K562 (cell line): ENCODE data around the gene NLRX1. TPM values are rescaled to one million over a fixed set of nuclear protein-coding genes. Genes with fewer than 3 reads are reported as not detected.
A peak's percentile ranks its signal among the peaks of the same experiment; 100 is the strongest.

Source experiments
- E2F4 ChIP-seq: sonication (generic); formaldehyde crosslinking; IDR thresholded peaks from 2 replicates; pipeline ENCODE4 v1.8.0; 2022; ENCODE audit warnings: mild to moderate bottlenecking, low read depth, missing genetic modification reagents
- EHMT2 ChIP-seq: fragments of 450-650 bp; IDR thresholded peaks from 2 replicates; pipeline ENCODE4 v1.6.1; 2018; ENCODE audit warnings: antibody characterized with exemption
- GATA2 ChIP-seq: sonication (generic); formaldehyde crosslinking; IDR thresholded peaks from 2 replicates; pipeline ENCODE4 v1.4.0; 2020; ENCODE audit warnings: mild to moderate bottlenecking, missing genetic modification reagents
- HDAC8 ChIP-seq: fragments of 450-650 bp; IDR thresholded peaks from 2 replicates; pipeline ENCODE4 v1.6.1; 2016; ENCODE audit warnings: mild to moderate bottlenecking, missing genetic modification characterization, moderate library complexity, missing compliant biosample characterization
- IFI16 ChIP-seq: fragments of 250-450 bp; sonication (Bioruptor Pico); IDR thresholded peaks from 2 replicates; pipeline ENCODE4 v2.1.2; 2022; ENCODE audit warnings: mild to moderate bottlenecking, inconsistent platforms
- KLF6 ChIP-seq: fragments of 250-450 bp; sonication (Bioruptor Pico); IDR thresholded peaks from 2 replicates; pipeline ENCODE4 v1.4.0; 2020; ENCODE audit warnings: mild to moderate bottlenecking, moderate library complexity, borderline replicate concordance
- MAZ ChIP-seq, 2 experiments: fragments of 450-650 bp in 1 of 2; sonication (generic) in 1 of 2; formaldehyde crosslinking; IDR thresholded peaks in 1 of 2; conservative IDR thresholded peaks in 1 of 2; 2 replicates each; pipeline versions ENCODE4 v1.4.0 to v1.5.0; 2020; ENCODE audit warnings: mild to moderate bottlenecking in 1 of 2, missing genetic modification reagents in 1 of 2
- MBD2 ChIP-seq: sonication (generic); IDR thresholded peaks from 2 replicates; pipeline ENCODE4 v1.6.1; 2016; ENCODE audit warnings: low read depth, borderline replicate concordance
- NBN ChIP-seq: fragments of 450-650 bp; IDR thresholded peaks from 2 replicates; pipeline ENCODE4 v1.6.1; 2016; ENCODE audit warnings: low read depth, mild to moderate bottlenecking
- NFE2 ChIP-seq: IDR thresholded peaks from 2 replicates; pipeline ENCODE4 v1.6.1; 2014; ENCODE audit warnings: antibody characterized with exemption, low read depth
- PBX2 ChIP-seq, 2 experiments: IDR thresholded peaks in 1 of 2; conservative IDR thresholded peaks in 1 of 2; 2 replicates each; pipeline ENCODE4 v1.6.1; 2016; ENCODE audit warnings: low read depth in 2 of 2, mild to moderate bottlenecking in 1 of 2, missing compliant biosample characterization in 1 of 2, missing genetic modification characterization in 1 of 2, moderate library complexity in 1 of 2
- PHTF2 ChIP-seq: fragments of 250-450 bp; sonication (Bioruptor Pico); IDR thresholded peaks from 2 replicates; pipeline ENCODE4 v1.5.0; 2021; ENCODE audit warnings: mild to moderate bottlenecking
- SIN3A ChIP-seq, 2 experiments: fragments of 150-350 bp in 1 of 2; IDR thresholded peaks; 2 replicates each; pipeline ENCODE4 v1.6.1; 2011 to 2016; ENCODE audit warnings: borderline replicate concordance in 2 of 2, low read depth in 2 of 2, low read length in 2 of 2, mild to moderate bottlenecking in 2 of 2, moderate library complexity in 2 of 2; ENCODE audit not compliant: control insufficient read depth in 1 of 2
- TARDBP ChIP-seq: fragments of 450-650 bp; IDR thresholded peaks from 2 replicates; pipeline ENCODE4 v1.6.1; 2016
- TCF15 ChIP-seq: fragments of 250-450 bp; sonication (Bioruptor Pico); IDR thresholded peaks from 2 replicates; pipeline ENCODE4 v1.8.0; 2022; ENCODE audit warnings: moderate library complexity, mild to moderate bottlenecking, inconsistent platforms
- TFAM ChIP-seq: fragments of 250-450 bp; sonication (Bioruptor Pico); conservative IDR thresholded peaks from 2 replicates; pipeline ENCODE4 v1.5.0; 2021; ENCODE audit warnings: mild to moderate bottlenecking, moderate library complexity
- U2AF1 ChIP-seq: fragments of 200-400 bp; formaldehyde crosslinking; optimal IDR thresholded peaks from 2 replicates; pipeline ENCODE3; 2017; ENCODE audit warnings: mild to moderate bottlenecking, low read depth, low read length, moderate library complexity
- USF1 ChIP-seq: sonication (generic); formaldehyde crosslinking; IDR thresholded peaks from 2 replicates; pipeline ENCODE4 v1.9.0; 2022; ENCODE audit warnings: mild to moderate bottlenecking, missing genetic modification reagents
- ZBTB8A ChIP-seq: fragments of 450-650 bp; IDR thresholded peaks from 2 replicates; pipeline ENCODE4 v1.6.1; 2018; ENCODE audit warnings: mild to moderate bottlenecking, moderate library complexity; ENCODE audit not compliant: partially characterized antibody
- ZNF324 ChIP-seq: fragments of 250-450 bp; sonication (Bioruptor Pico); IDR thresholded peaks from 2 replicates; pipeline ENCODE4 v1.4.0; 2020; ENCODE audit warnings: mild to moderate bottlenecking
- ZNF512 ChIP-seq: IDR thresholded peaks from 2 replicates; pipeline ENCODE4 v1.6.1; 2016; ENCODE audit warnings: missing genetic modification characterization, missing compliant biosample characterization
- polyA plus RNA-seq, 8 experiments: library from polyadenylated mRNA; depleted of rRNA in 4 of 8; stranded (reverse) in 5 of 8; unstranded in 3 of 8; fragments of >200 nt; fragmentation: Nextera tagmentation in 2 of 8; fragmentation: Illumina TruSeq in 1 of 8; extraction: Ambion mirVana in 2 of 8; extraction: Trizol in 1 of 8; gene quantifications; 2 replicates each; pipeline versions ENCODE4 v1.2.1 to v1.2.3, GENCODE V29; 2011 to 2014; ENCODE audit warnings: inconsistent platforms in 1 of 8, missing spikeins in 1 of 8
- total RNA-seq, 7 experiments: library from RNA; depleted of rRNA in 6 of 7; stranded (reverse); fragments of >200 nt in 6 of 7; fragmentation: Illumina TruSeq in 2 of 7; extraction: Trizol in 2 of 7; gene quantifications; 2 replicates each; pipeline versions ENCODE4 v1.2.1 to v1.2.3, GENCODE V29; 2011 to 2021; ENCODE audit warnings: low replicate concordance in 1 of 7

NLRX1 gene
- total and polyA plus RNA-seq, 9 of the 15 experiments (the other 6 are each of a cell fraction or from before 2014, with no cell fraction given): 0.04 to 2.3 (median 0.69) TPM

- TF ChIP-seq PBX2 (CRISPR knock-in tag; IDR thresholded peaks at IDR 0.05; ENCODE audit: low read depth) (peak; percentile 77), PBX2 (tag; conservative IDR thresholded peaks at IDR 0.05; ENCODE audit: low read depth) (peak; percentile 96), USF1 (CRISPR knock-in tag) (peak; percentile 98), ZBTB8A (no peak), KLF6 (no peak), E2F4 (CRISPR knock-in tag) (no peak), ZNF512 (tag) (no peak), TCF15 (CRISPR knock-in tag) (no peak), GATA2 (no peak), U2AF1 (no peak), PHTF2 (CRISPR knock-in tag) (no peak), MAZ (CRISPR knock-in tag; conservative IDR thresholded peaks at IDR 0.05 in 1 of 2, IDR thresholded peaks at IDR 0.05 in 1 of 2) (peak; percentile 74 to 81; a peak in 3 of 4 replicates), HDAC8 (peak; percentile 22; the same call in 1 of the 2 replicates), ZNF324 (no peak), NFE2 (no peak), MBD2 (peak; percentile 94), NBN (0 out of 2 replicates have a peak, but pooled peaks have one; percentile 11), EHMT2 (no peak), SIN3A (IDR thresholded peaks at IDR 0.05; ENCODE audit: borderline replicate concordance in 2 of 2, control insufficient read depth in 1 of 2, low read depth in 2 of 2, low read length in 2 of 2) (no peak; a peak in 2 of 4 replicates), TFAM (CRISPR knock-in tag) (no peak), TARDBP (no peak), IFI16 (no peak)
These were observed 47.3 kb upstream of the NLRX1 start, which contains the start of gene HINFP (continued) for GRCh38 chr11:119121008-119121810.
